Ascending aorta (tissue), 2 donors: ENCODE measurements around the gene IL21R. TPM values are rescaled to one million over a fixed set of nuclear protein-coding genes. Genes with fewer than 3 reads are reported as not detected.
A peak's percentile ranks its signal among the peaks of the same experiment; 100 is the strongest.

Experiments used
- DNase-seq, 2 donors: peaks; one replicate each; pipeline ENCODE4 v3.0.0-alpha.2; 2019; ENCODE audit warnings: low spot score in 2 of 2
- H3K27ac ChIP-seq, 2 donors: fragments of 200-600 bp; sonication (generic); one replicate each; pipeline ENCODE4 v1.5.1; 2016 to 2017; ENCODE audit warnings: mild to moderate bottlenecking in 1 of 2
- H3K27me3 ChIP-seq: fragments of 200-600 bp; sonication (generic); one replicate; pipeline ENCODE4 v1.5.1; 2017
- H3K36me3 ChIP-seq, 2 donors: fragments of 200-600 bp; sonication (generic); one replicate each; pipeline ENCODE4 v1.5.1; 2016
- H3K4me1 ChIP-seq, 2 donors: fragments of 200-600 bp; sonication (generic); one replicate each; pipeline ENCODE4 v1.5.1; 2016 to 2017; ENCODE audit warnings: mild to moderate bottlenecking in 1 of 2
- H3K4me3 ChIP-seq, 2 donors: fragments of 200-600 bp; sonication (generic); one replicate each; pipeline ENCODE4 v1.5.1; 2016 to 2017; ENCODE audit warnings: mild to moderate bottlenecking in 1 of 2
- H3K9me3 ChIP-seq, 2 donors: fragments of 200-600 bp; sonication (generic); one replicate each; pipeline ENCODE4 v1.5.1; 2016
- CTCF ChIP-seq, 3 experiments: fragments of 200-600 bp in 2 of 3; fragments of 450-650 bp in 1 of 3; sonication (generic) in 2 of 3; IDR thresholded peaks; one replicate each; pipeline ENCODE4 v1.5.1; 2016 to 2019; ENCODE audit warnings: antibody characterized with exemption in 3 of 3, mild to moderate bottlenecking in 1 of 3, moderate library complexity in 1 of 3
- intact Hi-C: fragments of 100-400 bp; cut with DNase I; formaldehyde crosslinking; loops from one replicate; pipeline ENCODE4 v1.15.1; 2023
- total RNA-seq: library from RNA; depleted of rRNA; stranded (reverse); fragments of >200 nt; gene quantifications from one replicate; pipeline ENCODE4 v1.1.0, GENCODE V29; 2016

The IL21R gene
- total RNA-seq, 1 donor from 2014 or later: 0.21 TPM

DNA sequence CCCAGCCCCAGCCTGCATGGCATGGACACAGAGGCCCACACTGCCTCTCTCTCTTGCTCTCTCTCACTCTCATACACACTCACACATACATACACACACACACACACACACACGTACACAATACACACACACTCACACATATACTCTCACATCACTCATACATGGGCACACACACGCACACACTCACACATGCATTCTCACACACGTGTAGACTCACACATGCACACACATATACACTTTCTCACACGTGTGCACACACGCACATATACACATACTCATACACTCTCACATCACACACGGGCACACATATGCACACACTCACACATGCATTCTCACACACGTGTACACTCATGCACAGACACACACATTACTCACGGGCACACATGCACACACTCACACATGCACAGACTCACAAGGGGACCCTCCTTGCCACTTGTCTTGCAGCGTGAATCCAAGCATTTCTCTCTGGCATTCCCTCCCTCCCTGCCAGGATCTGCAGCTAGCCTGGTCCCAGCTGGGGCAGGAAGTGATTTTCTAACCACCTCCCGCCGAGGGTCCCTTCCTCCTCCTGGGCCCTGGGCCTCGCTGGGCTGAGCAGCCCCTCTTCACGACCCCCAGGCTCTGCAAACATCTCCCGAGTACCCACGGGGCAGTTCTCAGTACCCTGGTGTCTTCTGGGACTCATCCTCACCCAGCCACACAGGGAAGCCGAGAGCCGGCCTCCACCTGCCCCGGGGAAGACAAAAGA is 37.5 kb downstream of the IL21R start:
- intact Hi-C loops: no loop called here
- TF ChIP-seq CTCF (IDR thresholded peaks at IDR 0.05): no peak
- DNase-seq: peak in 1 of 2 donors; percentile 19
- H3K9me3 ChIP-seq: peaks cover 7 to 9% of the 10 kb centered on the region in 2 donors
- H3K36me3 ChIP-seq: no peaks in the 10 kb centered on the region
- no peak overlapping the region for H3K4me3 ChIP-seq
- H3K4me1 ChIP-seq: no peaks in the 10 kb centered on the region
- no peak overlapping the region for H3K27ac ChIP-seq
- no peaks in the 10 kb centered on the region for H3K27me3 ChIP-seq

DNA sequence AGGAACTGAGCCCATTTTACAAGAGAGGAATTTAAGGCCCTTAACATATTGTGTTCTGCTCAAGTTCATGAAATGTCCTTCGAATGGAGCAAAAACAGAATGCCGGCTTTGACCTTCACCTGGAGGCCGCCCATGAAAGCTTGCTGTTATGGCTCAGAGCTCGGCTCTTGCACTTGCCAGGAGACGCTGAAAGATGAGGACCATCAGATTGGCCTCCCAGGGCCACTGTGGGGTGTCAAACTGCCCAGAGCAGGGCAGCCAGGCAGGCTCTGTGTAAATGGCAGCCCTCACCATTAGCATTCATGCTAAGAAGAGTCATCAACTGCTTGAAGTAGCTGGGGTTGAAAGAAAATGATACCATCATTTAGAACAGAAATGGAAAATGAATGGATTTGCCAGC is 39.3 kb downstream of the IL21R start:
- Histone ChIP-seq H3K4me3 (no peak overlapping the region), H3K4me1 (no peaks in the 10 kb centered on the region), H3K27me3 (no peaks in the 10 kb centered on the region), H3K27ac (no peak overlapping the region), H3K9me3 (peaks cover 13 to 17% of the 10 kb centered on the region in 2 donors), H3K36me3 (no peaks in the 10 kb centered on the region)
- intact Hi-C loops: no loop called here
- TF ChIP-seq CTCF (IDR thresholded peaks at IDR 0.05): no peak
- peak in 1 of 2 donors; percentile 8 for DNase-seq

DNA sequence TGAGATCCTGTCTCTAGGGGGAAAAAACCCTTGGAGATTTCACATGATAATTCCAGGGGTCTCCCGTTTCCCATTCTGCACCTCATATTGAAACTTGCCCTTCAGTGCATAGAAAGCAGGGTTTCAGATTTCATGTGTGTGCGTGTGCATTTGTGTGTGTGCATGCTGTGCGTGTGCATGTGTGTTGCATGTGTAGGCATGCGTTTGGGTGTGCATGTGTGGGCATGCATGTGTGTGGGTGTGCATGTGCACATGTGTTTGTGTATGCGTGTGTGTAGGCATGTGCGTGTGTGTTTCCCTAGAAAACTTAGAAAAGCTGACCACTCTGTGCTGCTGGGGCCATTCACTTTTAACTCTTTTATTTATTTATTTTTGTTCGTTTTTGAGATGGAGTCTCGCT is 40.0 kb downstream of the IL21R start:
- H3K4me3 ChIP-seq: no peak overlapping the region
- intact Hi-C loops: no loop called here
- no peak for TF ChIP-seq CTCF (IDR thresholded peaks at IDR 0.05)
- no peak overlapping the region for H3K27ac ChIP-seq
- H3K27me3 ChIP-seq: no peaks in the 10 kb centered on the region
- no peaks in the 10 kb centered on the region for H3K4me1 ChIP-seq
- H3K9me3 ChIP-seq: peaks cover 13 to 17% of the 10 kb centered on the region in 2 donors
- no peaks in the 10 kb centered on the region for H3K36me3 ChIP-seq
- DNase-seq: peak in 1 of 2 donors; percentile 5

- no peak for TF ChIP-seq CTCF (IDR thresholded peaks at IDR 0.05)
- intact Hi-C loops: no loop called here
- no peak overlapping the region for H3K4me3 ChIP-seq
- no peak overlapping the region for H3K27ac ChIP-seq
- no peak for DNase-seq
- H3K27me3 ChIP-seq: no peaks in the 10 kb centered on the region
- no peaks in the 10 kb centered on the region for H3K36me3 ChIP-seq
- H3K4me1 ChIP-seq: no peaks in the 10 kb centered on the region
- peaks cover 13 to 17% of the 10 kb centered on the region in 2 donors for H3K9me3 ChIP-seq
These were observed 42.0 kb downstream of the IL21R start for GRCh38 chr16:27444015-27444414.

DNA sequence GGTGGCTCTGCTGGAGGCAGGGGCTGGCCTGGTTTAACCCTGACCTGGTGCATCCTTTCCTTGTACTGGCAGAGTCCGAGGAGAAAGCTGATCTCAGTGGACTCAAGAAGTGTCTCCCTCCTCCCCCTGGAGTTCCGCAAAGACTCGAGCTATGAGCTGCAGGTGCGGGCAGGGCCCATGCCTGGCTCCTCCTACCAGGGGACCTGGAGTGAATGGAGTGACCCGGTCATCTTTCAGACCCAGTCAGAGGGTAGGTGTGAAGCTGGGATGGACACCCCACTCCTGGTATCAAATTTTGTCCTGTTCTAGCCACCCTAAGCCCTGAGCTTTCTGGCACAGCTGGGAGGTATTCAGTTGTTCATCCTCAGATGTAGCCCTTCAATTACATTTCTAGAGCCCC is 42.5 kb downstream of the IL21R start:
- intact Hi-C loops: no loop called here
- no peak for DNase-seq
- H3K4me3 ChIP-seq: no peak overlapping the region
- no peaks in the 10 kb centered on the region for H3K4me1 ChIP-seq
- no peak for TF ChIP-seq CTCF (IDR thresholded peaks at IDR 0.05)
- no peak overlapping the region for H3K27ac ChIP-seq
- H3K36me3 ChIP-seq: no peaks in the 10 kb centered on the region
- H3K27me3 ChIP-seq: no peaks in the 10 kb centered on the region
- H3K9me3 ChIP-seq: peaks cover 13 to 17% of the 10 kb centered on the region in 2 donors
